ENCODE measurements around the gene CCDC9B. TPM values are rescaled to one million over a fixed set of nuclear protein-coding genes. Genes with fewer than 3 reads are reported as not detected.

The CCDC9B gene
- total and polyA plus RNA-seq, 2 experiments from 2014 or later, result 8.2 to 14.6 TPM

DNA sequence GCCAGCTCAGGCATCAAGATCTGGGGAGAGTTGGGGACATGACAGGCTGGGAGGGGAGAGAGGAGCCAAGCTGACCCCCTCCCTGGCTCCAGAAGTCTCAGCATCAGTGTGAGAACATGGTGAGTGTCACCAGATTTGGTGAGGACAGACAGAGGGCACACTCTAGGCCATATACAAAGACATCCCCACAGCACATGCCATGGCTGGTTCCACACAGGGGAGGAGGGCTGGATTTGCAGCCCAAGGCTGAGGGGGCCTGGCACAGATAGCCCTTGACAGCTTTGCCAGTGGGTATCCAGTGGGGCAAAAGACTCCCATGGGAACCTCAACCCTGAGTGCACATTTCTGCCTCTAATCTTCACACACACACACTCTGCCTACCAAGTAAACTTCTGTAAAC lies 47.7 kb downstream of the CCDC9B start:
- Histone ChIP-seq H3K4me1 (ENCODE audit: low read depth) (peaks cover 51% of the 10 kb centered on the region), H3K36me3 (no peaks in the 10 kb centered on the region), H3K27me3 (peaks cover 15% of the 10 kb centered on the region), H3K9me3 (ENCODE audit: low read depth) (no peaks in the 10 kb centered on the region), H3K27ac (no peak overlapping the region), H3K4me3 (no peak overlapping the region)
- TF ChIP-seq, protein P1, sequence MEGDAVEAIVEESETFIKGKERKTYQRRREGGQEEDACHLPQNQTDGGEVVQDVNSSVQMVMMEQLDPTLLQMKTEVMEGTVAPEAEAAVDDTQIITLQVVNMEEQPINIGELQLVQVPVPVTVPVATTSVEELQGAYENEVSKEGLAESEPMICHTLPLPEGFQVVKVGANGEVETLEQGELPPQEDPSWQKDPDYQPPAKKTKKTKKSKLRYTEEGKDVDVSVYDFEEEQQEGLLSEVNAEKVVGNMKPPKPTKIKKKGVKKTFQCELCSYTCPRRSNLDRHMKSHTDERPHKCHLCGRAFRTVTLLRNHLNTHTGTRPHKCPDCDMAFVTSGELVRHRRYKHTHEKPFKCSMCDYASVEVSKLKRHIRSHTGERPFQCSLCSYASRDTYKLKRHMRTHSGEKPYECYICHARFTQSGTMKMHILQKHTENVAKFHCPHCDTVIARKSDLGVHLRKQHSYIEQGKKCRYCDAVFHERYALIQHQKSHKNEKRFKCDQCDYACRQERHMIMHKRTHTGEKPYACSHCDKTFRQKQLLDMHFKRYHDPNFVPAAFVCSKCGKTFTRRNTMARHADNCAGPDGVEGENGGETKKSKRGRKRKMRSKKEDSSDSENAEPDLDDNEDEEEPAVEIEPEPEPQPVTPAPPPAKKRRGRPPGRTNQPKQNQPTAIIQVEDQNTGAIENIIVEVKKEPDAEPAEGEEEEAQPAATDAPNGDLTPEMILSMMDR (IDR thresholded peaks at IDR 0.05; ENCODE audit: low read depth, low read length), result no peak
- no peak for DNase-seq (ENCODE audit: low read depth in 1 of 2, low spot score in 1 of 2)

DNA sequence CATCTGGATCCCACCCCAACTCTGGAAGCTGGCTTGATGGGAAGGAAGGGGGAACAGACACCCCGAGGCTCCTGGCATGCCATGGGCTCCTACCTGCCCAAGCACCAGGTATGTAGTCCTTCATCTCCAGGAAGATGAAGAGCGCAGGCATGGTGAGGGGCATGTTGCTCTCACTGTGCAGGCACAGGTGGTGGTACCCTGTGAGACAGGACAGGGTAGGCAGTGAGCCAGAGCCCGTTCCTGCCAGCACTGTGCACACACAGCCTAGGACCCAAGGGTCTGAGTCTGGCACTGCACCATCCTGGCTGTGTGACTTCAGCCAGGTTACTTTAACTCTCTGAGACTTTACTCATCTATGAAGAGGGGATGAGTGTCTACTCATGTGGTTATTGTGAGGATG lies 48.5 kb downstream of the CCDC9B start:
- Histone ChIP-seq H3K27me3 (peaks cover 15% of the 10 kb centered on the region), H3K9me3 (ENCODE audit: low read depth) (no peaks in the 10 kb centered on the region), H3K4me1 (ENCODE audit: low read depth) (peaks cover 46% of the 10 kb centered on the region), H3K4me3 (no peak overlapping the region), H3K36me3 (no peaks in the 10 kb centered on the region), H3K27ac (no peak overlapping the region)
- TF ChIP-seq, protein P1 (IDR thresholded peaks at IDR 0.05; ENCODE audit: low read depth, low read length), result no peak
- no peak for DNase-seq (ENCODE audit: low read depth in 1 of 2, low spot score in 1 of 2)

GRCh38 chr15:40290918-40291574 lies 49.7 kb downstream of the CCDC9B start:
- no peak overlapping the region for H3K4me3 ChIP-seq
- peaks cover 42% of the 10 kb centered on the region for H3K4me1 ChIP-seq (ENCODE audit: low read depth)
- H3K9me3 ChIP-seq (ENCODE audit: low read depth), result no peaks in the 10 kb centered on the region
- DNase-seq (ENCODE audit: low read depth in 1 of 2, low spot score in 1 of 2), result peak; percentile 68 to 82
- no peak overlapping the region for H3K27ac ChIP-seq
- no peaks in the 10 kb centered on the region for H3K36me3 ChIP-seq
- peaks cover 15% of the 10 kb centered on the region for H3K27me3 ChIP-seq
- TF ChIP-seq, protein P1 (IDR thresholded peaks at IDR 0.05; ENCODE audit: low read depth, low read length), result no peak

- DNase-seq (ENCODE audit: low read depth in 1 of 2, low spot score in 1 of 2), result no peak
- no peak overlapping the region for H3K27ac ChIP-seq
- H3K4me1 ChIP-seq (ENCODE audit: low read depth), result peaks cover 43% of the 10 kb centered on the region
- no peaks in the 10 kb centered on the region for H3K36me3 ChIP-seq
- no peaks in the 10 kb centered on the region for H3K9me3 ChIP-seq (ENCODE audit: low read depth)
- H3K4me3 ChIP-seq, result no peak overlapping the region
- TF ChIP-seq, protein P1 (IDR thresholded peaks at IDR 0.05; ENCODE audit: low read depth, low read length), result no peak
- peaks cover 15% of the 10 kb centered on the region for H3K27me3 ChIP-seq
Measured at GRCh38 chr15:40290545-40290917, 50.2 kb downstream of the CCDC9B start.

- H3K4me1 ChIP-seq (ENCODE audit: low read depth), result peaks cover 45% of the 10 kb centered on the region
- H3K9me3 ChIP-seq (ENCODE audit: low read depth), result no peaks in the 10 kb centered on the region
- H3K4me3 ChIP-seq, result no peak overlapping the region
- H3K27ac ChIP-seq, result no peak overlapping the region
- peaks cover 15% of the 10 kb centered on the region for H3K27me3 ChIP-seq
- TF ChIP-seq, protein P1 (IDR thresholded peaks at IDR 0.05; ENCODE audit: low read depth, low read length), result no peak
- DNase-seq (ENCODE audit: low read depth in 1 of 2, low spot score in 1 of 2), result no peak
- H3K36me3 ChIP-seq, result no peaks in the 10 kb centered on the region
Measured at GRCh38 chr15:40289140-40289775, 51.5 kb downstream of the CCDC9B start.

Data from cardiac muscle cell (in vitro differentiated cells and primary cell).